GM12878 (cell line): ENCODE results near the gene CBS. TPM values are rescaled to one million over a fixed set of nuclear protein-coding genes. Genes with fewer than 3 reads are reported as not detected.
"Not testable (repeated sequence)": the region's sequence is repeated elsewhere in the genome, so short reads cannot be mapped to it uniquely, and the experiment has no call there.

Experiments used
- ATAC-seq: fragments of 200-7000 bp; cut with Tn5 transposase; 3 replicates; pipeline ENCODE4 v1.9.1; 2020; ENCODE audit warnings: mild to moderate bottlenecking, moderate library complexity
- BruUV-seq: library from RNA; stranded (reverse); fragments of 400-500 nt; replicated peaks from 2 replicates; lab custom pipeline; 2021; lab: Mats Ljungman, UMichigan
- CTCF ChIA-PET: fragments of 300-600 bp; sonication (Branson Sonifier 250); formaldehyde crosslinking; extraction: SDS; loops from one replicate; lab custom pipeline; 2021; ENCODE audit warnings: inconsistent platforms; lab: Yijun Ruan, JAX
- POLR2A ChIA-PET: fragments of 350-600 bp; formaldehyde crosslinking; extraction: SDS; loops from one replicate; lab custom pipeline; 2021; ENCODE audit warnings: inconsistent platforms; lab: Charles Lee
- RAD21 ChIA-PET: fragments of 300-600 bp; sonication (Branson Sonifier 250); formaldehyde crosslinking; loops from one replicate; lab custom pipeline; 2023; ENCODE audit warnings: antibody characterized with exemption; ENCODE audit not compliant: unreplicated experiment; lab: Charles Lee
- SMC1A ChIA-PET: fragments of 300-600 bp; sonication (Branson Sonifier 250); formaldehyde crosslinking; loops from one replicate; lab custom pipeline; 2023; ENCODE audit not compliant: unreplicated experiment, uncharacterized antibody; lab: Charles Lee
- DNase-seq: peaks from one replicate; pipeline ENCODE4 v3.0.0-alpha.2; 2011; ENCODE audit warnings: low read depth, low spot score
- FAIRE-seq: peaks from 3 replicates; lab custom pipeline; 2011; peaks lifted over from hg19 to GRCh38; lab: Jason Lieb, UNC
- H2AFZ ChIP-seq: 2 replicates; pipeline ENCODE4 v1.6.0; 2011; ENCODE audit warnings: low read depth, low read length, control low read depth; ENCODE audit not compliant: control insufficient read depth
- H3K27ac ChIP-seq: 2 replicates; pipeline ENCODE4 v1.5.1; 2011; ENCODE audit warnings: control low read depth; ENCODE audit not compliant: control insufficient read depth, insufficient read depth
- H3K27me3 ChIP-seq, 2 experiments: replicated peaks in 1 of 2; 2 replicates each; pipeline versions ENCODE4 v1.6.0 to v1.6.1; 2011; ENCODE audit warnings: low read length in 1 of 2; ENCODE audit not compliant: control insufficient read depth in 2 of 2, insufficient read depth in 2 of 2
- H3K36me3 ChIP-seq, 2 experiments: 2 replicates each; pipeline ENCODE4 v1.5.1; 2011; ENCODE audit warnings: low read length in 1 of 2; ENCODE audit not compliant: control insufficient read depth in 2 of 2, insufficient read depth in 2 of 2
- H3K4me1 ChIP-seq: 2 replicates; pipeline ENCODE4 v1.6.1; 2011; ENCODE audit warnings: mild to moderate bottlenecking, low read length, moderate library complexity, mixed read lengths; ENCODE audit not compliant: control insufficient read depth, insufficient read depth
- H3K4me2 ChIP-seq: 2 replicates; pipeline ENCODE4 v1.6.0; 2011; ENCODE audit warnings: control low read depth; ENCODE audit not compliant: control insufficient read depth, insufficient read depth
- H3K4me3 ChIP-seq: fragments of 200-600 bp; sonication (generic); 2 replicates; pipeline ENCODE4 v1.5.1; 2016
- H3K79me2 ChIP-seq: 2 replicates; pipeline ENCODE4 v1.6.0; 2011; ENCODE audit warnings: low read length; ENCODE audit not compliant: control insufficient read depth, insufficient read depth
- H3K9ac ChIP-seq: 2 replicates; pipeline ENCODE4 v1.8.0; 2011; ENCODE audit warnings: low read length, control low read depth, mixed read lengths; ENCODE audit not compliant: control insufficient read depth, insufficient read depth
- H3K9me3 ChIP-seq: replicated peaks from 3 replicates; pipeline ENCODE4 v1.5.1; 2011; ENCODE audit warnings: mild to moderate bottlenecking, low read length; ENCODE audit not compliant: control insufficient read depth, insufficient read depth
- H4K20me1 ChIP-seq: 2 replicates; pipeline ENCODE4 v1.6.0; 2011; ENCODE audit not compliant: control insufficient read depth, insufficient read depth
- WGBS: methylation state at CpG from one replicate; pipeline ENCODE4 v1.1.6; 2016; ENCODE audit warnings: low lambda C conversion rate; ENCODE audit not compliant: insufficient replicate concordance, insufficient coverage; ENCODE audit errors: missing lambda C conversion rate; 5-methylcytosine and 5-hydroxymethylcytosine counted together
- in situ Hi-C: fragments of 300-500 bp; cut with MboI; formaldehyde crosslinking; loops from 9 replicates; pipeline ENCODE4 v1.14.3; 2018; ENCODE audit warnings: mixed read lengths
- intact Hi-C: fragments of 100-400 bp; cut with micrococcal nuclease; formaldehyde crosslinking; loops from one replicate; pipeline ENCODE4 v1.14.2; 2022; ENCODE audit not compliant: unreplicated experiment
- polyA plus RNA-seq, 11 experiments: library from polyadenylated mRNA; depleted of rRNA in 4 of 11; unstranded in 6 of 11; stranded (reverse) in 5 of 11; fragments of >200 nt; fragmentation: Nextera tagmentation in 4 of 11; fragmentation: Illumina TruSeq in 1 of 11; extraction: Ambion mirVana in 4 of 11; extraction: Trizol in 1 of 11; gene quantifications; 1 replicate in 1 of 11; 2 replicates in 10 of 11; pipeline versions ENCODE4 v1.2.1 to v1.2.3, GENCODE V29; 2011 to 2016; ENCODE audit warnings: inconsistent platforms in 2 of 11, missing spikeins in 2 of 11, low read depth in 1 of 11
- total RNA-seq, 4 experiments: library from RNA; depleted of rRNA in 3 of 4; stranded (reverse); fragments of >200 nt in 3 of 4; fragmentation: Illumina TruSeq in 1 of 4; extraction: Trizol in 1 of 4; gene quantifications; 2 replicates each; pipeline versions ENCODE4 v1.2.1 to v1.2.3, GENCODE V29; 2013 to 2021

Gene CBS
- total and polyA plus RNA-seq, 10 of the 15 experiments (the other 5 are each of a cell fraction or from before 2014, with no cell fraction given): 0.10 to 4.4 (median 2.0) TPM

DNA sequence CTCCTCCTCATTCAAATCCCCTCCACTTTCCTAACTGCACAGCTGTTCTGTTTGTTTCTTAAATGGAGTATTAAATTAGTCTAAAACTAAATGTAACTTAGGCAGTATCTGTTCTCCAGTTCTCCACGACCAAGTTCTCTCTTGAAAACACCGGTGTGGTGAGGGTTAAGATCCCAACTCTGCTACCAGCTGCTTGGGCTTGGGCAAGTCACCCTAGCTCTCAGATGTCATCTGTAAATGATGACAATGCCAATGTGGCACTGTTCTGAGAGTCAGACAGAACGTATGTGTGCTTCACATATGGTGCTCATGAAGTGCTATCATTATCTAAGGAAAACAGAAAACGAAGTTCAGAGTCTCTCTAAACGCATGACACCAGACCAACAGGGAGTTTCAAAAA, 29.0 kb upstream of the CBS start:
- H3K36me3 ChIP-seq, FAIRE-seq, H3K4me1 ChIP-seq, H3K9ac ChIP-seq, ATAC-seq, H3K9me3 ChIP-seq, in situ Hi-C loops, H3K4me2 ChIP-seq, H3K79me2 ChIP-seq, SMC1A ChIA-PET, BruUV-seq, H3K27me3 ChIP-seq, H3K27ac ChIP-seq, CTCF ChIA-PET, POLR2A ChIA-PET, DNase-seq, H2AFZ ChIP-seq, intact Hi-C loops, RAD21 ChIA-PET, H4K20me1 ChIP-seq, H3K4me3 ChIP-seq: not testable (repeated sequence)
- WGBS: 50% methylated on average over 2 of the region's 5 CpGs

DNA sequence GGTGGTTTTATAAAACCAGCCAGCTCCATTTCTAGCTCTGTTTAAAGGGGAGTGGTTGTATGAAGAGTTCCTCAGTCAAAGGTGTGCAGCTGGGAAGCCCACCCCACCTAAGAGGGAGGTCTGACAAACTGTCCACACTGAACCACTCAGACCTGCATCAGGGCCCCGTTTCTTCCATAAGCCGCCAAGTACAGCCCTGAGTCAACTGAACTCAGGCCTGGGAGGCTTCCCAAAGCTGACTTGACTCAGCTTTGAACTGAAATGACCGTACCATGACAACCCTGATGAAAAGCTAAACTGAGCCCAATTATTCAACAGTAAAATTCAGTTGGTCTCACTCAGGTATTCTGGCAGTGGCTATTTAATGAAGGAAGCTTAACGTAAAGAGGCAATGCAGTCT, 26.6 kb upstream of the CBS start:
- CTCF ChIA-PET, H3K9ac ChIP-seq, SMC1A ChIA-PET, BruUV-seq, in situ Hi-C loops, H3K4me1 ChIP-seq, H3K36me3 ChIP-seq, H4K20me1 ChIP-seq, H3K4me3 ChIP-seq, RAD21 ChIA-PET, H3K9me3 ChIP-seq, POLR2A ChIA-PET, H3K79me2 ChIP-seq, H3K27me3 ChIP-seq, ATAC-seq, H2AFZ ChIP-seq, intact Hi-C loops, H3K27ac ChIP-seq, FAIRE-seq, H3K4me2 ChIP-seq, DNase-seq: not testable (repeated sequence)
- WGBS: no CpG with 5 or more reads among the region's 4 CpGs

DNA sequence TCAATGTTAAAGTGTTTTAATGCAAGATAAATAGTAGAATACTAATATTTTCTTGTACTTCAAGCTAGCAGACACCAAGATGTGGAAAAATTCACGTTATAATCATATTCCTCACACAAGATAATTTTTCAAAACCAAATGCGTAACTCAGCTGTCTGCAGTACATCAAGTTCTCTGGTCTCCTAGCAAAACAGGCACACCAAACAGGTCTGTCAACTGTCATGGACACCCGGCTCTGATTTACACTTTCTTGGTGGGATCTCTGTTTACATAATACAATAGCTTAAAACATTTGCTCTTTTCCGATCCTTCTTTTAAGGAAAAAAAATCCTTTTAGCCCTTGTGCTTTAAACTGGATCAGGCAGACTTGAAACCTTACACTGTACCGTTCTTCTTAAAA, 26.0 kb upstream of the CBS start:
- H3K4me1 ChIP-seq, in situ Hi-C loops, DNase-seq, H3K27ac ChIP-seq, H3K9me3 ChIP-seq, H3K4me2 ChIP-seq, H3K36me3 ChIP-seq, intact Hi-C loops, BruUV-seq, H3K79me2 ChIP-seq, H4K20me1 ChIP-seq, ATAC-seq, H3K9ac ChIP-seq, SMC1A ChIA-PET, H3K27me3 ChIP-seq, FAIRE-seq, H3K4me3 ChIP-seq, RAD21 ChIA-PET, POLR2A ChIA-PET, H2AFZ ChIP-seq, CTCF ChIA-PET: not testable (repeated sequence)
- WGBS: no CpG with 5 or more reads among the region's 5 CpGs

DNA sequence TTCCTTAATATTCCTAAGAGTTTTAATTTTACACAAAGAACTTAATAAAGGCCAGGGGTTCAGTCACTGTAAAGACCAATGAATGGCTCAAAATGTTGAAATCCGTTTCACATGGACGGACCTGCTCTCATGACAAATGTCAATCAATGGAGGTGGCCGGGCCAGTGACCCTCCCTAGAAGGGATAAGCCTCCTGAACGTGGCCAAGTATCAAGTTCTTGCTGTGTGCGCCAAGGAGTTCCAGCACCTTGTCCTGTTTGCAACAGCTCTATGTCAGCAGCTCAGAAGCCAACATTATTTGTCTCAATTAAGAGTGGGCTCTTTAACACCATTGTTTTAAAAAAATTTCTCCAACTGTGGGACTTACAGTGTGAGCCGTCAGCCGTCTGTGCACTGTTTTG, 25.4 kb upstream of the CBS start:
- FAIRE-seq, DNase-seq, POLR2A ChIA-PET, BruUV-seq, H3K4me2 ChIP-seq, CTCF ChIA-PET, in situ Hi-C loops, H3K27me3 ChIP-seq, H4K20me1 ChIP-seq, intact Hi-C loops, H3K4me1 ChIP-seq, H3K36me3 ChIP-seq, H3K9me3 ChIP-seq, H3K4me3 ChIP-seq, SMC1A ChIA-PET, H3K9ac ChIP-seq, RAD21 ChIA-PET, H3K27ac ChIP-seq, H3K79me2 ChIP-seq, H2AFZ ChIP-seq, ATAC-seq: not testable (repeated sequence)
- no CpG with 5 or more reads among the region's 7 CpGs for WGBS
